NCI-H460 (cell line): ENCODE measurements around the gene TPSD1. TPM values are rescaled to one million over a fixed set of nuclear protein-coding genes. Genes with fewer than 3 reads are reported as not detected.
"Not testable (repeated sequence)": the region's sequence is repeated elsewhere in the genome, so short reads cannot be mapped to it uniquely, and the experiment has no call there.

Experiments
- DNase-seq: peaks from one replicate; pipeline ENCODE4 v3.0.0-alpha.2; 2016; ENCODE audit warnings: low read depth; ENCODE audit errors: extremely low read depth
- polyA plus RNA-seq: library from polyadenylated mRNA; depleted of rRNA; stranded (reverse); fragments of >200 nt; gene quantifications from 2 replicates; pipeline ENCODE4 v1.2.3, GENCODE V29; 2014; cell fraction: nucleus; rRNA removed
- total RNA-seq: library from RNA; depleted of rRNA; stranded (reverse); fragments of >200 nt; shearing (Covaris generic); gene quantifications from 2 replicates; pipeline ENCODE4 v1.2.3, GENCODE V29; 2014; rRNA removed

TPSD1 gene
- total RNA-seq: not detected in 2 replicates
- not detected in 2 replicates for polyA plus RNA-seq

GRCh38 chr16:1255276-1256122 is at the start of gene TPSD1:
Gene TPSD1 (plus strand): TSS chr16:1256069. CDS start chr16:1256281, 212 bp downstream.
- DNase-seq: not testable (repeated sequence)

DNA sequence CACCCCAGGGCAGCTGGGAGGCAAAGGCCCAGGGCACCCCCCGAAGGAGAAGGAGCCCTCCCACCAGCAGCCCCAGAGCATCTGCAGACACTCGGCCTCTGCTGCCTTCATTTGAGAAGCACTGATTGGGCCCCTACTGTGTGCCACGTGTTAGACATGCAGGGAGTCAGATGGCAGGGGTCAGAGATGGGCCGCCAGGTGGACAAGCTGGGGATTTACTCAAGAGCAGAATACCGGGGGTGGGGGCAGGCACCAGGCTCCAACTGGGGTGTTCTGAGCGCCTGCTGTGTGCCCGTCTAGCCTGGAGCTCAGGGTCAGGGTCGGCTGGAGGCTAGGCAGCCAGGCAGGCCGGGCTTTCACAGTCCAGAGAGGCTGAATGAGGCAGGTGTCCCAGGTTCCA is 49.5 kb upstream of the TPSD1 start:
- DNase-seq: no peak

GRCh38 chr16:1206786-1207185 is 49.1 kb upstream of the TPSD1 start:
- no peak for DNase-seq

GRCh38 chr16:1208239-1208830 is 47.5 kb upstream of the TPSD1 start:
- DNase-seq: no peak

GRCh38 chr16:1209081-1209480 is 46.8 kb upstream of the TPSD1 start:
- DNase-seq: no peak

GRCh38 chr16:1210461-1210860 is 45.4 kb upstream of the TPSD1 start:
- no peak for DNase-seq

- no peak for DNase-seq
Observed at GRCh38 chr16:1211451-1212268, 44.2 kb upstream of the TPSD1 start.

- no peak for DNase-seq
Observed at GRCh38 chr16:1212616-1213194, 43.2 kb upstream of the TPSD1 start.

GRCh38 chr16:1213231-1213630 is 42.6 kb upstream of the TPSD1 start:
- no peak for DNase-seq

GRCh38 chr16:1213796-1214372 is 42.0 kb upstream of the TPSD1 start:
- no peak for DNase-seq

DNA sequence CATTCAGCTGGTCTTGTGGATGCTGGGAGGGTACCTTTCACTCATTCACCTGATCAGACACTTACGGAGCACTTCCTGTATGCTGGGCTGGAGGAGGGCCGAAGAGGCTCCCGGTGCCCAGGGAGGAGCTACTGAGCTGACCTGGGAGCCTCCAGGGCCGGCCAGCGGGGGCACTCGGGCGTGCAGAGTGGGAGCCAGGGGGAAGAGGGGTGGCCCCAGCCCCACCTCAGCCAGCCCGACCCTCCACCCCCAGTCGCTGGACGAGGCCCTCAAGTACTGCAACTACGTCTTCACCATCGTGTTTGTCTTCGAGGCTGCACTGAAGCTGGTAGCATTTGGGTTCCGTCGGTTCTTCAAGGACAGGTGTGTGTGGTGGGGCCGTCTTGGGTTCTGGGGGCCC is 41.1 kb upstream of the TPSD1 start:
- no peak for DNase-seq

DNA sequence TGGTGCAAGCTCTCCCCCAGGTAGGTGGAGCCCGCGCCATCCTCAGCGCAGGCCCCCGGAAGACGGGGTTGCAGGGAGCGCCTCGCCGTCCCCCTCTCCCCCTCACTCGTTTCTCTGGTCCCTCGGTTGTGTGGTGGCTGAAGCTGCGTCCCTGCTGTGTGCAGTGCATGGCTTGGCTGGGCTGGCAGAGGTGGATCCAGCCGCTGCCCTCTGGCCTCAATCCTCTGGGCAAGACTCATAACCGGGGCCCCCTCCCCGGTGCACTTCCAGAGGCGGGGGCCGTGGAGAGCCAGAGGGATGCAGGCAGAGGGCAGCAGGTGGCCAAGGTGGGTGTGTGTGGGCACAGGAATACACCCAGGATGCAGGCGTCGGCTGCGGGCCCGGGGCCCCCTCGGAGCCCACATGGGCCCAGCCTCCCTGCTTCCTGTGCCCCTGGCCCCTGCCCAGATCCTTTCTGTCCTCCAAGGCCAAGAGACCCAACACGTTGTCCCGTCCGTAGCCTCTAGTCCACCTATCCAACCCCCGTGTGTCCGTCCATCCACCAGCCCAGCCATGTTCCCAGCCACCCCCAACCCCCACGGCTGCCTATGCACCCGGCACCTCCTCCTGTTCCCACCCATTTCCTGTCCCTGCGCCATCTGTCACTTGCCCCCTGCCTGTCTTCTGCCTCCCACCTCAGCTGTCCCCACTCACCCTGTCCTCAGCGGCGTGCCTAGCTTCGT is 40.1 kb upstream of the TPSD1 start:
- no peak for DNase-seq

- no peak for DNase-seq
Observed at GRCh38 chr16:1216296-1216619, 39.6 kb upstream of the TPSD1 start.

- no peak for DNase-seq
Observed at GRCh38 chr16:1216681-1217400, 39.0 kb upstream of the TPSD1 start.

- no peak for DNase-seq
Observed at GRCh38 chr16:1217526-1217925, 38.3 kb upstream of the TPSD1 start.

- no peak for DNase-seq
Observed at GRCh38 chr16:1218061-1218929, 37.6 kb upstream of the TPSD1 start.

DNA sequence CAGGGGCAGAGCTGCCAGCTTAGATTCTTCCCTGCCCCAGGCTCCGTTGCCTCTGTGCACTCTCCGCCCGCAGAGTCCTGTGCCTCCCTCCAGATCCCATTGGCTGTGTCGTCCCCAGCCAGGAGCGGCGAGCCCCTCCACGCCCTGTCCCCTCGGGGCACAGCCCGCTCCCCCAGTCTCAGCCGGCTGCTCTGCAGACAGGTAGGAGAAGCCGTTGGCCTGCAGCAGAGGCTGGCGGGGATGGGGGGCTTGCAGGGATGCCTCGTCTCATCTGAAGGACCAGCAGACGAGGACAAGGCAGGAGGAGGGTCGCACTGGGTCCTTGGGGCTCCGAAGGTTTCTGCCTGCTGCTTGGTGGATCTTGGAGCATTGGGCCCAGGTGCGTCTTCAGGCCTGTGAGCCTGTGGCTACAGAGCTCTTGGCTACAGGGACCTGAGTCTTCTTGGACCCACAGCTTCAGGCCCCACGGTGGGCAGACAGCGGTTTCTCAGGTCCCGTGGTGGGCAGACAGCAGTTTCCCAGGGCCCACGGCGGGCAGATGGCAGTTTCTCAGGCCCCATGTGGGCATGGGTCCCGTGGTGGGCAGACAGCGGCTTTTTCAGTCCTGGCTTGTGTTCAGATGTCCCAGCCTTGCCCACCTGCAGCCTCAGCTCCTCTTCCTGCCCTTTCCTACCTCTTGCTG is 36.8 kb upstream of the TPSD1 start:
- no peak for DNase-seq
